H1 (cell line): ENCODE measurements around the gene USP49. TPM values are rescaled to one million over a fixed set of nuclear protein-coding genes. Genes with fewer than 3 reads are reported as not detected.

Experiments
- CHD1 ChIP-seq: IDR thresholded peaks from 2 replicates; pipeline ENCODE4 v1.6.1; 2012; ENCODE audit warnings: low read depth, low read length, improper control_type of control experiment
- TAF7 ChIP-seq: optimal IDR thresholded peaks from 2 replicates; pipeline ENCODE3; 2011; ENCODE audit warnings: low read depth, mild to moderate bottlenecking, inconsistent platforms, low read length, moderate library complexity, borderline replicate concordance
- polyA plus RNA-seq, 7 experiments: library from polyadenylated mRNA; depleted of rRNA in 3 of 7; stranded (reverse) in 5 of 7; unstranded in 2 of 7; fragments of >200 nt in 5 of 7; fragments of 200-250 nt in 2 of 7; gene quantifications; 1 replicate in 5 of 7; 2 replicates in 1 of 7; 4 replicates in 1 of 7; pipeline versions ENCODE4 v1.2.1 to v1.2.3, GENCODE V29; 2011 to 2013; ENCODE audit warnings: missing spikeins in 2 of 7, mixed read lengths in 2 of 7
- total RNA-seq: library from RNA; stranded (reverse); fragmentation: NEBNext Ultra II Directional; extraction: Animal tissue kit (Norgen Biotek cat#: 25700); gene quantifications from 2 replicates; pipeline ENCODE4 v1.2.1, GENCODE V29; 2021
- TF ChIP-seq, protein P1 (sequence below): IDR thresholded peaks from 2 replicates; pipeline ENCODE4 v1.6.1; 2011; ENCODE audit warnings: low read depth, mild to moderate bottlenecking, low read length; ENCODE audit not compliant: insufficient read depth

USP49 gene
- total and polyA plus RNA-seq, 2 of the 8 experiments (the other 6 are each of a cell fraction or from before 2014, with no cell fraction given) = 6.9 to 24.4 TPM

DNA sequence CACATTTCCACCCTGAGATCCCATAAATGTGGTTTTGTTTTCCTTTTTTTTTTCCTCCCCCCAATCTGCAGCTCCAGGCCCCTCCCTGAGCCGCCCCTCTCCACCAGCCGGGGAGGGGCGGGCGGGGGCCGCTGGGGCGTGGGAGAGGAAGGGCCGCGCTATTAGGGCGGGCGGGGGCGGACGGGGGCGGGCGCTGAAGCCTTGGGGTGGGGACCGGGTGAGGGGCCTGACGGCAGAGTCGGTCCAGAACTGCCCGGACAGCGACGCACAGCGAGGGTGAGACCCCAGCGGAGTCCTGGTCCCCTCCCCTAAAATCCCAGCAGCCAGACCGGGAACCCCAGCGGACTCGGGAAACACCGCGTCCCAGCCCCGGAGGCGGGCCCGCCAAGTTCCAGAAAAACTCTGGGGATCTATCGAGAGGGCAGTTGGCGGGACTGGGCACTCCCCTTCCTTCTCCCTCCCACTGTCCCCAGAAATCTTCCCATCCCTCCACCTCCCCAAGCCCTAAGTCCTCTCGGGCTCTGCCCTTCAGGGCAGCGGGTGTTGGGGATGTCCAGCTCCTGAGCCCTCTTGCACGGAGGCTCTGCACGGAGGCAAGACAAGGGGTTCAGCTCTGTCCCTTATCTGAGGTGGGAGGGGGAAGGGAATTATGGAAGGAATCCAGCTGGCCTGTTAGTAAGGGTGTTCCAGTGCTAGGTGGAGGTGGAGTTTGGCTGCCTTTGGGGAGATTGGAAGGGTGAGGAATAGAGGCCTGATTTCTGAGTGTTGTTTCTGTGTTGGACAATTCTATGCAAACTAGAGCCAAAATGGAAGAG, 114.4 kb downstream of the USP49 start, which contains the start of gene PRICKLE4 (continued):
- no peak for TF ChIP-seq TAF7
- TF ChIP-seq CHD1 = no peak
- TF ChIP-seq, protein P1, sequence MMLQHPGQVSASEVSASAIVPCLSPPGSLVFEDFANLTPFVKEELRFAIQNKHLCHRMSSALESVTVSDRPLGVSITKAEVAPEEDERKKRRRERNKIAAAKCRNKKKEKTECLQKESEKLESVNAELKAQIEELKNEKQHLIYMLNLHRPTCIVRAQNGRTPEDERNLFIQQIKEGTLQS = no peak
